ENCODE measurements around the gene SF3B2. TPM values are rescaled to one million over a fixed set of nuclear protein-coding genes. Genes with fewer than 3 reads are reported as not detected.

The SF3B2 gene
- total and polyA plus RNA-seq, 9 donors = 113 to 203 (median 189) TPM

DNA sequence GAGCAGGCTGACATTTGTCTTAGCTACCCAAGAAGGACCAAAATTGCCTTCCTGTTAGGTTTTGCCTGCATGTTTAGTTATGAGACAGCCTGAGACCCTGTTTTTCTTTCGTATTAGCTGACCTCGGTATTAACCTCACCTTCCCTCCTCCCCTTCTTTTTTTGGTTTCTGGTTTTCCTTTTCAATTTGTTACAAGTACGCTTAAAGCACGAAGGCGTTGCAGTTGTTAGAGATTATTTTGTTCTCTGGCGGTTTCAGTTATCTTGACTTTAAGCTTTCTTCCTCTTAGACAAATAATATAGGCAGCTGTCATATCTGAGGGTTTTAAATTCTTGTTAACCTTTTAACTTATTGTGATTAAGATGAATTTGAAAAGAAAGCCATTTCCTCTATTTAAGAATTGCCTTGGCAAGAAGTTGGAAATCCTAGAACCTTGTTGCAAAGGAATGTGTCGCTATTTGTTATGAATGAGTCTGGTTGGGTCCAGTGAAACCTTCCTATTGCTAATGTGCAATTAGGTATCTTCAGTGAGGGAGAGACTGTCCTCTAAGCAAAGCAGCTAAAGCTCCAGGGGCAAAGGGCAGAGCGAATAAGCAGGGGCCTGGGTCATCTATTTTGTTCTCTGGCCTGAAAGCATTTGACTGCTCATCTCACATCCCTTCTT lies 63.6 kb downstream of the SF3B2 start:
- DNase-seq = no peak
- H3K36me3 ChIP-seq = no peaks in the 10 kb centered on the region
- TF ChIP-seq POLR2A (IDR thresholded peaks at IDR 0.05) = no peak
- TF ChIP-seq, protein P1, sequence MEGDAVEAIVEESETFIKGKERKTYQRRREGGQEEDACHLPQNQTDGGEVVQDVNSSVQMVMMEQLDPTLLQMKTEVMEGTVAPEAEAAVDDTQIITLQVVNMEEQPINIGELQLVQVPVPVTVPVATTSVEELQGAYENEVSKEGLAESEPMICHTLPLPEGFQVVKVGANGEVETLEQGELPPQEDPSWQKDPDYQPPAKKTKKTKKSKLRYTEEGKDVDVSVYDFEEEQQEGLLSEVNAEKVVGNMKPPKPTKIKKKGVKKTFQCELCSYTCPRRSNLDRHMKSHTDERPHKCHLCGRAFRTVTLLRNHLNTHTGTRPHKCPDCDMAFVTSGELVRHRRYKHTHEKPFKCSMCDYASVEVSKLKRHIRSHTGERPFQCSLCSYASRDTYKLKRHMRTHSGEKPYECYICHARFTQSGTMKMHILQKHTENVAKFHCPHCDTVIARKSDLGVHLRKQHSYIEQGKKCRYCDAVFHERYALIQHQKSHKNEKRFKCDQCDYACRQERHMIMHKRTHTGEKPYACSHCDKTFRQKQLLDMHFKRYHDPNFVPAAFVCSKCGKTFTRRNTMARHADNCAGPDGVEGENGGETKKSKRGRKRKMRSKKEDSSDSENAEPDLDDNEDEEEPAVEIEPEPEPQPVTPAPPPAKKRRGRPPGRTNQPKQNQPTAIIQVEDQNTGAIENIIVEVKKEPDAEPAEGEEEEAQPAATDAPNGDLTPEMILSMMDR (IDR thresholded peaks at IDR 0.05) = no peak
- no peak for TF ChIP-seq EP300 (IDR thresholded peaks at IDR 0.05)
- no peak overlapping the region for H3K27ac ChIP-seq
- H3K9me3 ChIP-seq = no peaks in the 10 kb centered on the region
- peaks cover 16% of the 10 kb centered on the region for H3K4me1 ChIP-seq (ENCODE audit: insufficient read depth)
- intact Hi-C loops (cut with DNase I) = no loop called here
- WGBS, 3 donors = 24 to 55% (median 34%) methylated on average over 8 of the region's 8 CpGs
- H3K27me3 ChIP-seq = no peaks in the 10 kb centered on the region
- H3K4me3 ChIP-seq = no peak overlapping the region

GRCh38 chr11:66116576-66117361 lies 64.6 kb downstream of the SF3B2 start:
- no peak for DNase-seq
- intact Hi-C loops (cut with DNase I) = no loop called here
- Histone ChIP-seq H3K27me3 (no peaks in the 10 kb centered on the region), H3K9me3 (no peaks in the 10 kb centered on the region), H3K4me1 (ENCODE audit: insufficient read depth) (peaks cover 16% of the 10 kb centered on the region), H3K4me3 (no peak overlapping the region), H3K27ac (no peak overlapping the region), H3K36me3 (no peaks in the 10 kb centered on the region)
- 65 to 76% (median 65%) methylated on average over 7 of the region's 7 CpGs for WGBS, 3 donors
- TF ChIP-seq, protein P1 (IDR thresholded peaks at IDR 0.05) = no peak
- no peak for TF ChIP-seq EP300 (IDR thresholded peaks at IDR 0.05)
- no peak for TF ChIP-seq POLR2A (IDR thresholded peaks at IDR 0.05)

GRCh38 chr11:66118847-66119246 lies 66.7 kb downstream of the SF3B2 start:
- Histone ChIP-seq H3K36me3 (no peaks in the 10 kb centered on the region), H3K27ac (peak overlapping the region in 1 of 2 donors; percentile 49), H3K27me3 (no peaks in the 10 kb centered on the region), H3K9me3 (no peaks in the 10 kb centered on the region), H3K4me3 (no peak overlapping the region), H3K4me1 (ENCODE audit: insufficient read depth) (peaks cover 11% of the 10 kb centered on the region)
- intact Hi-C loops (cut with DNase I) = loop anchor here in 1 of 4 donors (2.0 kb wide), 1 partner anchor 62 kb away; no protein-coding TSS in a partner anchor
- TF ChIP-seq, protein P1 (IDR thresholded peaks at IDR 0.05) = no peak
- TF ChIP-seq POLR2A (IDR thresholded peaks at IDR 0.05) (no peak), EP300 (IDR thresholded peaks at IDR 0.05) (no peak)
- no peak for DNase-seq
- 44 to 52% (median 47%) methylated on average over 3 of the region's 3 CpGs for WGBS, 3 donors

Other genes starting within 250 kb of the SF3B2 start
- 1 to 10 TPM in 4 of 7 donors, under 1 TPM in 2, not detected in 1; 0.66 to 3.0 (median 1.6) TPM for gene SNX32, start 218.4 kb upstream of the SF3B2 start, total RNA-seq
- under 1 TPM; 0.40 to 0.80 TPM for gene SNX32, start 218.4 kb upstream of the SF3B2 start, polyA plus RNA-seq
- 100 to 1,000 TPM; 215 to 585 (median 476) TPM for gene CFL1, start 194.2 kb upstream of the SF3B2 start, total RNA-seq
- 100 to 1,000 TPM; 327 to 693 TPM for gene CFL1, start 194.2 kb upstream of the SF3B2 start, polyA plus RNA-seq
- 10 to 100 TPM; 36.9 to 87.0 (median 55.7) TPM for gene MUS81, start 191.9 kb upstream of the SF3B2 start, total RNA-seq
- 10 to 100 TPM; 15.9 to 55.9 TPM for gene MUS81, start 191.9 kb upstream of the SF3B2 start, polyA plus RNA-seq
- gene EFEMP2, start 179.6 kb upstream of the SF3B2 start, total RNA-seq = 100 to 1,000 TPM in 5 of 7 donors, 10 to 100 TPM in 2; 48.2 to 172 (median 144) TPM
- gene EFEMP2, start 179.6 kb upstream of the SF3B2 start, polyA plus RNA-seq = 100 to 1,000 TPM in 1 of 2 donors, 10 to 100 TPM in 1; 46.6 to 109 TPM
- gene CTSW, start 172.5 kb upstream of the SF3B2 start, total RNA-seq = 1 to 10 TPM in 2 of 7 donors, under 1 TPM in 5; 0.30 to 1.3 (median 0.81) TPM
- under 1 TPM; 0.75 to 0.91 TPM for gene CTSW, start 172.5 kb upstream of the SF3B2 start, polyA plus RNA-seq
- gene FIBP, start 163.9 kb upstream of the SF3B2 start, total RNA-seq = 10 to 100 TPM; 32.5 to 71.7 (median 44.2) TPM
- 10 to 100 TPM; 40.1 to 74.2 TPM for gene FIBP, start 163.9 kb upstream of the SF3B2 start, polyA plus RNA-seq
- 10 to 100 TPM; 31.5 to 85.0 (median 58.1) TPM for gene CCDC85B, start 161.7 kb upstream of the SF3B2 start, total RNA-seq
- 10 to 100 TPM in 1 of 2 donors, not detected in 1; 41.5 TPM for gene CCDC85B, start 161.7 kb upstream of the SF3B2 start, polyA plus RNA-seq
- gene FOSL1, start 152.0 kb upstream of the SF3B2 start, total RNA-seq = 1 to 10 TPM in 4 of 7 donors, under 1 TPM in 3; 0.61 to 9.4 (median 1.1) TPM
- gene FOSL1, start 152.0 kb upstream of the SF3B2 start, polyA plus RNA-seq = 1 to 10 TPM in 1 of 2 donors, under 1 TPM in 1; 0.94 to 1.0 TPM
- gene C11orf68, start 133.3 kb upstream of the SF3B2 start, total RNA-seq = 10 to 100 TPM; 13.7 to 70.5 (median 38.4) TPM
- gene C11orf68, start 133.3 kb upstream of the SF3B2 start, polyA plus RNA-seq = 10 to 100 TPM; 20.5 to 57.8 TPM
- gene DRAP1, start 132.9 kb upstream of the SF3B2 start, total RNA-seq = 10 to 100 TPM; 40.2 to 84.4 (median 78.3) TPM
- gene DRAP1, start 132.9 kb upstream of the SF3B2 start, polyA plus RNA-seq = 10 to 100 TPM; 22.2 to 86.7 TPM
- gene TSGA10IP, start 106.9 kb upstream of the SF3B2 start, total RNA-seq = not detected
- not detected for gene TSGA10IP, start 106.9 kb upstream of the SF3B2 start, polyA plus RNA-seq
- 10 to 100 TPM; 41.4 to 64.9 (median 57.0) TPM for gene SART1, start 90.6 kb upstream of the SF3B2 start, total RNA-seq
- gene SART1, start 90.6 kb upstream of the SF3B2 start, polyA plus RNA-seq = 10 to 100 TPM in 1 of 2 donors, 1 to 10 TPM in 1; 8.8 to 52.4 TPM
- gene EIF1AD, start 50.2 kb upstream of the SF3B2 start, total RNA-seq = 10 to 100 TPM; 15.2 to 42.1 (median 30.2) TPM
- gene EIF1AD, start 50.2 kb upstream of the SF3B2 start, polyA plus RNA-seq = 10 to 100 TPM; 21.3 to 31.7 TPM
- gene BANF1, start 49.9 kb upstream of the SF3B2 start, total RNA-seq = 100 to 1,000 TPM in 5 of 7 donors, 10 to 100 TPM in 2; 42.1 to 268 (median 161) TPM
- 100 to 1,000 TPM; 207 to 222 TPM for gene BANF1, start 49.9 kb upstream of the SF3B2 start, polyA plus RNA-seq
- 10 to 100 TPM in 1 of 7 donors, under 1 TPM in 4, not detected in 2; 0.32 to 25.4 (median 0.84) TPM for gene CST6, start 40.4 kb upstream of the SF3B2 start, total RNA-seq
- gene CST6, start 40.4 kb upstream of the SF3B2 start, polyA plus RNA-seq = under 1 TPM in 1 of 2 donors, not detected in 1; 0.30 TPM
- gene CATSPER1, start 25.9 kb upstream of the SF3B2 start, total RNA-seq = under 1 TPM in 1 of 7 donors, not detected in 6; 0.25 TPM
- not detected for gene CATSPER1, start 25.9 kb upstream of the SF3B2 start, polyA plus RNA-seq
- 1 to 10 TPM in 1 of 7 donors, under 1 TPM in 3, not detected in 3; 0.20 to 3.3 (median 0.70) TPM for gene GAL3ST3, start 3.2 kb upstream of the SF3B2 start, total RNA-seq
- under 1 TPM in 1 of 2 donors, not detected in 1; 0.08 TPM for gene GAL3ST3, start 3.2 kb upstream of the SF3B2 start, polyA plus RNA-seq
- 10 to 100 TPM; 22.4 to 83.9 (median 73.9) TPM for gene PACS1, start 17.9 kb downstream of the SF3B2 start, total RNA-seq
- 10 to 100 TPM; 31.3 to 92.9 TPM for gene PACS1, start 17.9 kb downstream of the SF3B2 start, polyA plus RNA-seq
- 10 to 100 TPM; 15.7 to 47.8 (median 38.8) TPM for gene KLC2, start 205.3 kb downstream of the SF3B2 start, total RNA-seq
- gene KLC2, start 205.3 kb downstream of the SF3B2 start, polyA plus RNA-seq = 10 to 100 TPM in 1 of 2 donors, 1 to 10 TPM in 1; 4.6 to 19.4 TPM
- gene RAB1B, start 216.3 kb downstream of the SF3B2 start, total RNA-seq = 100 to 1,000 TPM in 5 of 7 donors, 10 to 100 TPM in 2; 54.6 to 140 (median 119) TPM
- gene RAB1B, start 216.3 kb downstream of the SF3B2 start, polyA plus RNA-seq = 100 to 1,000 TPM in 1 of 2 donors, 10 to 100 TPM in 1; 57.1 to 132 TPM
- gene CNIH2, start 225.8 kb downstream of the SF3B2 start, total RNA-seq = 1 to 10 TPM in 2 of 7 donors, under 1 TPM in 4, not detected in 1; 0.33 to 2.5 (median 0.85) TPM
- under 1 TPM; 0.36 to 0.48 TPM for gene CNIH2, start 225.8 kb downstream of the SF3B2 start, polyA plus RNA-seq
- 10 to 100 TPM; 43.8 to 91.0 (median 67.5) TPM for gene YIF1A, start 236.8 kb downstream of the SF3B2 start, total RNA-seq
- gene YIF1A, start 236.8 kb downstream of the SF3B2 start, polyA plus RNA-seq = 10 to 100 TPM; 39.3 to 63.9 TPM
- 10 to 100 TPM in 1 of 7 donors, under 1 TPM in 3, not detected in 3; 0.20 to 10.8 (median 0.60) TPM for gene TMEM151A, start 239.5 kb downstream of the SF3B2 start, total RNA-seq
- under 1 TPM in 1 of 2 donors, not detected in 1; 0.15 TPM for gene TMEM151A, start 239.5 kb downstream of the SF3B2 start, polyA plus RNA-seq

All from ovary (tissue), 9 donors.